Fibroblast of upper back skin (primary cell): ENCODE results near the gene ZNF470.

Experiments
- DNase-seq: peaks from one replicate; pipeline ENCODE4 v3.0.0-alpha.2; 2013

ZNF470 gene

DNA sequence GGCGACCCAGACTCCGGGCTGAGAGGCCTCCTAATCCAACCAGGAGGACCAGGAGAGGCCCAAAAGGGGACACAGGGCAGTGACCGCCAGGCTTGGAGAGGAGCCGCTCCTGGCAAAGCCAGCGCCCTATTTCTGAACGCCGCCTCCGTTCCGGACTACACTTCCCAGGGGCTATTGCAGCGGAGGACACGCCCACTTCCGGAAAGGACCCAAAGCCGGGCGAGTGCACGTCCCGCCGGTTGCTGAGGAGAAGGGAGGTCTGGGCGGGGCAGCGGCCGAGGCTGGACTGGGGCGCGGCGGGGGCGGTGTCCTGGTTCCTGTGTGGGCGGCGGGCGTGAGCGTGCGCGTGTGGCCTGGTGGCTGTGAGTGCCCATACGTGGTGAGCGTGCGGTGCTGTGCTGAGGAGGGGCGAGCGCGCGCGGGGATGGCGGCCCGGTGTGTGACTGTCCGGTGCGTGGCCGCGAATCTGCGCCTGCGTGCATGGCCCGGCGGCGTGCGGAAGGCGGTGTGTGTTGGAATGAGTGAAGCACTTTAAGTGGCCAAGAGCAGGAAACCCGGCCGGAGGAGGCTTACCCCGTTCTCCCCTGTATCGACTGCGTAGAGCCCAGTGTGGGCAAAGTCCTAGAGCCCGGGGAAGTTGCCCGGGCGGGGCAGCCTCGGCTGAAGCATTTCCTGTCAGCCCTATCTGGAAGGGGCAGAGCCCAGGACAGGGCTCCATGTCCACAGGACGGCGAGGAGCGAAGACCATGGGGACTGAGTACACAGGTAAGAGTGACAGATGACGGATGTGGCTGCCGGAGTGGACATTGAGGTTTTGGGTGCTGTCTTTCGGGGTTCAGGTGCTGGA lies at the start of gene ZNF470:
ZNF470 (plus strand) TSS at position 195 of the 847 bp plus-strand sequence. CDS start 2,844 bp downstream, outside the sequence.
- peak; percentile 91 for DNase-seq

GRCh38 chr19:56525214-56525860 lies 41.9 kb upstream of the ZNF470 start:
- no peak for DNase-seq

DNA sequence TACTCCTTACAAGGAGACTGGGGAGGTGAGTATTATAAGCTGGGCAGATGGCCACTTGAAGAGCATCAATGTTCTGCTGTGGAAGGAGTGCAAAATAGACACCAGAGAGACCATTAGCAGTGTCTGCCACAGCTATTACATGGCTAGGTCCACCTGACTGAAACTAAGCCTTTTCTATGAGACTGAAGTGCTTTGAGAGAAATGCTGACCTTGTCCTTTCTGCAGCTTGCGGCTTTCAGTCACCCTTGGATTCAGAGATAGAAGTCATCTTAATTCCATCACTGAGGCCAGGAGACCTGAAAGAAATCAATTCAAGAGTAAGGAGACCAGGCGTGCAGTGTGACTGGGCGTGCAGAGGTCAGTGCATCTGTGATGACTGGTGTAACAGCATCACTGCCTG lies 29.8 kb upstream of the ZNF470 start:
- DNase-seq, result no peak

GRCh38 chr19:56538254-56538760 lies 29.0 kb upstream of the ZNF470 start:
- DNase-seq, result peak; percentile 85

- DNase-seq, result no peak
Observed at GRCh38 chr19:56538761-56539263, 28.5 kb upstream of the ZNF470 start, which contains the start of gene ZFP28. Gene ZFP28 (plus strand): TSS chr19:56538948. CDS start chr19:56539019, 71 bp downstream.

DNA sequence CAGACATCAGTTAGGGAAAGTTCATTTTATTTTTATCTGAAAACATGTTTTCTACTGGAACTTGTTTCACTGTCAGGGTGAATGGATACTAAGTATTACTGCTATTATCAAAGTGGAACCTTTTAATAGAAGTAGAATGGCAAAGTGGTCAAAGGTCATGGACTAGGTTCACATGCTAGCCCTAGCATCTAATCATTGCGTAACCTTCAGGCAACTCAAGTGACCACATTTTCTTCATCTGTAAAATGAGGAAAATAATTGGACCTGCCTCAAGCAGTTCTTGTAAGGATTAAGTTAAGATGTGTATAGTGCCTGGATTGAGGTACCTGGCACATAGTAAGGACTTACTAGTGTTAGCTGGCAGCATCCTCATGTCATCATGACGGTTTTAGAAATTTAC lies 23.5 kb upstream of the ZNF470 start:
- no peak for DNase-seq

GRCh38 chr19:56547535-56547934 lies 19.7 kb upstream of the ZNF470 start:
- no peak for DNase-seq

DNA sequence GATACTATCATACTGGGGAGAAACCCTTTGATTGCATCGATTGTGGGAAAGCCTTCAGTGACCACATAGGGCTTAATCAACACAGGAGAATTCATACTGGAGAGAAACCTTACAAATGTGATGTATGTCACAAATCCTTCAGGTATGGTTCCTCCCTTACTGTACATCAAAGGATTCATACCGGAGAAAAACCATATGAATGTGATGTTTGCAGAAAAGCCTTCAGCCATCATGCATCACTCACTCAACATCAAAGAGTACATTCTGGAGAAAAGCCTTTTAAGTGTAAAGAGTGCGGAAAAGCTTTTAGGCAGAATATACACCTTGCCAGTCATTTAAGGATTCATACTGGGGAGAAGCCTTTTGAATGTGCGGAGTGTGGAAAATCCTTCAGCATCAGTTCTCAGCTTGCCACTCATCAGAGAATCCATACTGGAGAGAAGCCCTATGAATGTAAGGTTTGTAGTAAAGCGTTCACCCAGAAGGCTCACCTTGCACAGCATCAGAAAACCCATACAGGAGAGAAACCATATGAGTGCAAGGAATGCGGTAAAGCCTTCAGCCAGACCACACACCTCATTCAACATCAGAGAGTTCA lies 12.9 kb upstream of the ZNF470 start:
- no peak for DNase-seq

DNA sequence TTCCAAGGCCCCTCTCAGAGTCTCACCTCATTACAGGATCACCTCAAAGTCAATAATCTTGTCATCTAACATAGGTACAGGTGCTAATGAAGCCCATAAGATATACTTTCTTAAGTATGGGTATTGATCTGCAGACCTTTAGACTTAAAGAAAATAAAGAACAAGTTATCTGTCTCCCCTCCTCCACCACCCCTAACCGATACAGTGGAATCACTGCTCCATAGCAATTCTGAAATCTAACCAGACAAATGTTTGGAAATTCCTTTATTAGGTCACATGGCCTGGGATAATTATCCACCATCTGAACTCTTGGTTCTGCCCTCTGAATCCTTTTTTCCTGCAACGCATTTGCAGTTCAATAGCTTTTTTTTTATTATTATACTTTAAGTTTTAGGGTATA lies 4.5 kb upstream of the ZNF470 start:
- DNase-seq, result no peak

DNA sequence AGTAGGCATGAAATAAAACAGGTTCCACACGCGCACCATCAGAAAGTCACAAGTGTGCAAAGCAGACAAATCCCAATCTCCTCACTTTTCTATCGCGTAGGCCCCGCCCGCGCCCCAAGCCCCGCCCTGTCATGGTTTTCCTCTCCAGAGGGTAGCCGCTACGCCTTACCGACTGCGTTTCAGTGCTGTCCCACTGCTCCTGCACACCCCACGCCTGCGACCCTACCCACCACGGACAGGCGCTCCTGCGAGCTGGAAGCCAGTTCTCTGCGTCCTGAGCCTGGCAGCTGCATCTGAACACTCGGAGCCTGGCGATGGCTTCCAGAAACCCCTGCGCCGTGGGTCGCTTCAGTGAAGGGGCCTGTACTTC lies 379 bp upstream of the ZNF470 start:
- peak; percentile 17 for DNase-seq

DNA sequence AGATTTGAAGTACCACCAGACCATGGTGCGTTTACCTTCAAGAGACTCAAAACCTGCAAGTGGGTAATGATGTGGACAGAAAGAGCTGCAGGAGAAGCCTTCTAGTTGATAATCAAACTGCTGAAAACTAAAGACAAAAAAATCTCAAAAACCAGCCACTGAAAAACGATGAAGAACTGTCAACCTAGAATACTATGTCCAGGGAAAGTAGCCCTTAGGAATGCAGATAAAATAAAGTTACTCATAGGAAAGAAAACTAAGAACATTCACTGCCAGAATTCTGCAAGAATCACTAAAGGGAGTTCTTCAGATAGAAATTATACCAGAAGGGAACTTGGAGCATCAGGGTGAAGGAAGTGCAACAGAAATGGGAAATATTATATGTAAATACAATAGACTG lies 5.3 kb downstream of the ZNF470 start:
- no peak for DNase-seq

DNA sequence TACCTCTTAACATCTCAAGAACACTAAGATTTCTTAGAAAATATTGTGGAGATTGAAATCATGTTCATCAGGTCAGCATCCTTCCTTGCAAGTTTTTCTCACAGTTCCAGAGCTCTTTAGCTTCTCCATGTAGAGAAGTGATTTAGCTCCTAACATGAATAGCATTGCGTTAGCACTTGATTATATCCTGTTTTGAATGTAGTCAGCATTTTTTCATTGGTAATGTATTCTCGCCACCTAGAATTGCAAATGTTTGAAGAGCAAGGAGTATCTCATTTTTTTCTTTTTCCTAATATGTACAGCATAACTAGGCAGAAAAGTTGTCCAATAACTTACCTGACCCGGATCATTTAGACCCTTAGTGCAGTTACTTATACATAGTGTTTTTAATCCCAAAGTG lies 6.6 kb downstream of the ZNF470 start:
- no peak for DNase-seq

DNA sequence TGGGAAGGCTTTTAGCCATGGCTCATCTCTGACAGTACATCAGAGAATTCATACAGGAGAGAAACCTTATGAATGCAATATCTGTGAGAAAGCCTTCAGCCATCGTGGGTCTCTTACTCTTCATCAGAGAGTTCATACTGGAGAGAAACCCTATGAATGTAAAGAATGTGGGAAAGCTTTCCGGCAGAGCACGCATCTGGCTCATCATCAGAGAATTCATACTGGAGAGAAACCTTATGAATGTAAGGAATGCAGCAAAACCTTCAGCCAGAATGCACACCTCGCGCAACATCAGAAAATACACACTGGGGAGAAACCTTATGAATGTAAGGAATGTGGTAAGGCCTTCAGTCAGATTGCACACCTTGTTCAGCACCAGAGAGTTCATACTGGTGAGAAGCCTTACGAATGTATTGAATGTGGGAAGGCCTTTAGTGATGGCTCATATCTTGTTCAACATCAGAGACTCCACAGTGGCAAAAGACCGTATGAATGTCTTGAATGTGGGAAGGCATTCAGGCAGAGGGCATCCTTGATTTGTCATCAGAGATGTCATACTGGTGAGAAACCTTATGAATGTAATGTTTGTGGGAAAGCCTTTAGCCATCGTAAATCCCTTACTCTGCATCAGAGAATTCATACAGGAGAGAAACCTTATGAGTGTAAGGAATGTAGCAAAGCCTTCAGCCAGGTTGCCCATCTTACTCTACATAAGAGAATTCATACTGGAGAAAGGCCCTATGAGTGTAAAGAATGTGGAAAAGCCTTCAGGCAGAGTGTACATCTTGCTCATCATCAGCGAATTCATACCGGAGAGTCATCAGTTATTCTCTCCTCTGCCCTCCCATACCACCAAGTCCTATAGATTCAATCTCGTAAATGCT lies 10.7 kb downstream of the ZNF470 start:
- no peak for DNase-seq

- no peak for DNase-seq
Observed at GRCh38 chr19:56594446-56594782, 27.1 kb downstream of the ZNF470 start.

GRCh38 chr19:56594783-56595547 lies 27.7 kb downstream of the ZNF470 start, which contains the start of gene ZNF71:
Gene ZNF71 (plus strand): TSS chr19:56595302. CDS start chr19:56601559, 6,257 bp downstream.
- peak; percentile 85 for DNase-seq

DNA sequence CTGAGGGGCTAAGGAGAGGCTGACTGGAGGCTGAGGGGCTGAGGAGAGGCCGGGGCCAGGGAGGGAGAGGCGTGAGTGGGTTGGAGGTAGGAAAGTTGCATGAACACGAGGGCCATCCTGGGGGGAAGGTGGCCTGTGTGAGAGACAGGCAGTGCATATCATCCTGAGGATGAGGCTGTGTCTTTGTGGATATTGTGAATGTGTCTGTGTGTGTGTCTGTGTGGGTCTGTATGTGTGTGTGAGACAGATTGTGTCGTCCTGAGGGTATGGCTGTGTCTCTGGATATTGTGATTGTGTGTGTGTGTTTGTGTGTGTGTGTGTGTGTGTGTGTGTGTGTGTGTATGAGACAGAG lies 28.3 kb downstream of the ZNF470 start:
- no peak for DNase-seq

- no peak for DNase-seq
Observed at GRCh38 chr19:56596676-56597075, 29.4 kb downstream of the ZNF470 start.

DNA sequence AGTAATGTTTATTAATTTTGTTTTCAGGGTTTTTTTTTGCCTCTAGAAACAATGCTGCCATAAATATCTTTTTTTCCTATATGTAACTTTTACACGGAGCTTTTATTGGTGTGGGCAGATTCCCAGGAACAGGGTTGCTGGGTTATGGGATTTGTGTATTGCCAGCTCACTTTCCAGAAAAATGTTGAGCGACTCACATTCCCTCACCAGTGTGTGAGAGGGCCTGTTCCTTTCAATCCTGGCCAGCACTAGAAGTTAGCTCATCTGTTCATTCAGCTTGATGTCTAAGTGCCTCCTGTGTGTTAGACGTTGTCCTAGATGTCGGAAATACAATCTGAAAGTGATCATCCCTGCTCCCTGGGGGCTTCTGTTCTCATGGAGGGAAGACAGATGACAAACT lies 30.4 kb downstream of the ZNF470 start:
- no peak for DNase-seq

DNA sequence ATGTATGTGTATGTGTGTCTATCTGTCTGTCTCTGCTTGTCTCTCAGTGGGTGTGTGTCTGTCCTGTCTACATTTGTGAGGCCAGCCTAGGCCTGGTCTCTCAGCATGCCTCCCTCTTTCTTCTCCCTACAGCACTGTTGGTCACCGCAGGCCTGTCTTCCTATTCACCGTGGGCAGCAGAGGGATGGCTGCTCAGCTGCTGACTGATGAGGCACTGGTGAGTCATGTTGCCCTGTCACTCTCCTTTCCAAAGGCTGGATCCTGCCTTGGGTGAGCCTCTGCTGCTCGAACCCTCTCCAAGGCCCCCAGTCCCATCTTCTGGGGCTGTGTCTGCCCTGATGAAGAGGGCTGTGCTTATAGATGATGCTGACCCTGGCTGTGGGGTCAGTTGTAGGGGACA lies 34.1 kb downstream of the ZNF470 start:
- DNase-seq, result no peak

GRCh38 chr19:56603829-56604228 lies 36.6 kb downstream of the ZNF470 start:
- DNase-seq, result no peak

DNA sequence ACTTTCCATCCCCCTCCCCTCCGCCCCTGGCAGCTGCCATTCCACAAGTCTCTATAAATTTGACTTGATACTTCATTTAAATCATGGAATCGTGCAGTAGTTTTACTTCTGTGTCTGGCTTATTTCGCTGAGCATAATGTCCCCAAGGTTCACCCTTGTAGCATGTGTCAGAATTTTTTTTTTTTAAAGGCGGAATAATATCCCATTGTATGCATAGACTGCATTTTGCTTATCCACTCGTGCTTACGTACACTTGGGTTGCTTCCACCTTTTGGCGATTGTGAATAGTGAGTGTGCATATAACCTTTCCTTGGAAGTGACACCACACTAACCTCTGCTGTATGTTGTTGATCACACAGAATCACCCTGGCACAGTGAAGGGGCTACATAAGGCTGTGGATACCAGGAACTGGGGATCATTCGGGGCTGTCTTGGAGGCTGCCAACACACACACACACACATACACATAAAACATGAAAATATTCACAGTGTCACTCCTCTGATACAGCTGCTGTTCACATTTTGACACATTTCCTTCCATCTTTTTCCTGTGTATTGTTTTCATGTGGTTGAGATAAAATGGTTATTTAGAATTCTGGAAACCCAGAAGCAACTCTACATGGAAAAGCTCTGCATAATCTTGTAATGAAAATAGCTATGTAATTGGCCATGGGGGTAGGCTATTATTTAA lies 41.2 kb downstream of the ZNF470 start:
- DNase-seq, result no peak
